ENCODE measurements around the gene HAUS7. TPM values are rescaled to one million over a fixed set of nuclear protein-coding genes. Genes with fewer than 3 reads are reported as not detected.

The HAUS7 gene
- total RNA-seq, 1 experiment from 2014 or later: 59.9 TPM

GRCh38 chrX:153447581-153447960 is 22.8 kb downstream of the HAUS7 start:
- DNase-seq (ENCODE audit: low read depth, low spot score) (no peak), ATAC-seq (no peak)
- no TSS peak for BruUV-seq (replicated peaks)
- no peaks in the 10 kb centered on the region for H3K9me3 ChIP-seq (ENCODE audit: control insufficient read depth, insufficient read depth, low read depth, low read length)
- POLR2A ChIA-PET: no interaction called here
- in situ Hi-C loops (cut with HindIII; ENCODE audit: low pct_unique_long_range_greater_than_20kb, low sequenced_read_pairs): no loop called here
- CTCF ChIA-PET: no interaction called here
- H3K27ac ChIP-seq (ENCODE audit: low read length): no peak overlapping the region
- no peaks in the 10 kb centered on the region for H3K4me1 ChIP-seq (ENCODE audit: control insufficient read depth, insufficient read depth, low read length)
- no peaks in the 10 kb centered on the region for H3K36me3 ChIP-seq (ENCODE audit: control insufficient read depth, insufficient read depth, low read length)
- TF ChIP-seq POLR2AphosphoS5 (IDR thresholded peaks at IDR 0.05; ENCODE audit: low read depth, low read length): no peak
- TF ChIP-seq CTCF (IDR thresholded peaks at IDR 0.05): no peak
- no peak for TF ChIP-seq REST (IDR thresholded peaks at IDR 0.05; ENCODE audit: insufficient read depth in 1 of 2, low read depth in 2 of 2, low read length in 1 of 2)
- no peak for TF ChIP-seq SIN3A (IDR thresholded peaks at IDR 0.05; ENCODE audit: borderline replicate concordance, insufficient read depth, low read depth, low read length)
- TF ChIP-seq TCF7L2 (IDR thresholded peaks at IDR 0.05; ENCODE audit: low read depth, low read length): no peak
- H3K27me3 ChIP-seq (ENCODE audit: control insufficient read depth, insufficient read depth, low read length): no peaks in the 10 kb centered on the region
- H3K4me3 ChIP-seq (ENCODE audit: low read depth in 2 of 2, low read length in 2 of 2): no peak overlapping the region
- intact Hi-C loops (cut with micrococcal nuclease; ENCODE audit: unreplicated experiment): no loop called here

GRCh38 chrX:153446950-153447580 is 23.3 kb downstream of the HAUS7 start:
- POLR2A ChIA-PET: no interaction called here

More at GRCh38 chrX:153446950-153447580, 23.3 kb downstream of the HAUS7 start:
- in situ Hi-C loops (cut with HindIII; ENCODE audit: low pct_unique_long_range_greater_than_20kb, low sequenced_read_pairs) (no loop called here), intact Hi-C loops (cut with micrococcal nuclease; ENCODE audit: unreplicated experiment) (no loop called here)
- ATAC-seq: no peak
- DNase-seq (ENCODE audit: low read depth, low spot score): no peak
- H3K27me3 ChIP-seq (ENCODE audit: control insufficient read depth, insufficient read depth, low read length): no peaks in the 10 kb centered on the region
- CTCF ChIA-PET: no interaction called here
- H3K4me3 ChIP-seq (ENCODE audit: low read depth in 2 of 2, low read length in 2 of 2): no peak overlapping the region
- no peaks in the 10 kb centered on the region for H3K36me3 ChIP-seq (ENCODE audit: control insufficient read depth, insufficient read depth, low read length)
- TF ChIP-seq TCF7L2 (IDR thresholded peaks at IDR 0.05; ENCODE audit: low read depth, low read length) (no peak), CTCF (IDR thresholded peaks at IDR 0.05) (no peak), SIN3A (IDR thresholded peaks at IDR 0.05; ENCODE audit: borderline replicate concordance, insufficient read depth, low read depth, low read length) (no peak), POLR2AphosphoS5 (IDR thresholded peaks at IDR 0.05; ENCODE audit: low read depth, low read length) (no peak), REST (IDR thresholded peaks at IDR 0.05; ENCODE audit: insufficient read depth in 1 of 2, low read depth in 2 of 2, low read length in 1 of 2) (no peak)
- no TSS peak for BruUV-seq (replicated peaks)
- no peak overlapping the region for H3K27ac ChIP-seq (ENCODE audit: low read length)
- H3K4me1 ChIP-seq (ENCODE audit: control insufficient read depth, insufficient read depth, low read length): no peaks in the 10 kb centered on the region
- no peaks in the 10 kb centered on the region for H3K9me3 ChIP-seq (ENCODE audit: control insufficient read depth, insufficient read depth, low read depth, low read length)
